ENCODE measurements around the gene TMEM186. TPM values are rescaled to one million over a fixed set of nuclear protein-coding genes. Genes with fewer than 3 reads are reported as not detected.
"Not testable (repeated sequence)": the region's sequence is repeated elsewhere in the genome, so short reads cannot be mapped to it uniquely, and the experiment has no call there.

TMEM186 gene, protein sequence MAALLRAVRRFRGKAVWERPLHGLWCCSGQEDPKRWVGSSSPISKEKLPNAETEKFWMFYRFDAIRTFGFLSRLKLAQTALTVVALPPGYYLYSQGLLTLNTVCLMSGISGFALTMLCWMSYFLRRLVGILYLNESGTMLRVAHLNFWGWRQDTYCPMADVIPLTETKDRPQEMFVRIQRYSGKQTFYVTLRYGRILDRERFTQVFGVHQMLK
- total RNA-seq (1 to 10 TPM; 8.8 to 9.8 TPM), polyA plus RNA-seq (ENCODE audit: insufficient read length in 6 of 6) (10 to 100 TPM; 11.4 to 15.6 (median 12.9) TPM)
- long read RNA-seq, donor 1, transcript TMEM186-201 (2 exons, 1,448 nt) = major isoform, 6 of 6 reads
- long read RNA-seq, donor 1, partial matches to known transcripts = 0 of 6 reads
- long read RNA-seq, donor 1, other reads (novel, unspliced or antisense) = 0 of 6 reads
- long read RNA-seq, donor 2, partial matches to known transcripts = 0 of 3 reads
- long read RNA-seq, donor 2, other reads (novel, unspliced or antisense) = 0 of 3 reads
- long read RNA-seq, donor 3, partial matches to known transcripts = 0 of 3 reads
- long read RNA-seq, donor 3, other reads (novel, unspliced or antisense) = 0 of 3 reads
- long read RNA-seq, donor 4, partial matches to known transcripts = 0 of 7 reads
- long read RNA-seq, donor 4, other reads (novel, unspliced or antisense) = 3 of 7 reads
- long read RNA-seq, donor 5, partial matches to known transcripts = 10 of 14 reads
- long read RNA-seq, donor 5, other reads (novel, unspliced or antisense) = 0 of 14 reads
- long read RNA-seq, donor 6, transcript TMEM186-201 (2 exons, 1,448 nt) = major isoform, 5 of 5 reads
- long read RNA-seq, donor 6, partial matches to known transcripts = 0 of 5 reads
- long read RNA-seq, donor 6, other reads (novel, unspliced or antisense) = 0 of 5 reads
- long read RNA-seq, donor 7 = 0 reads
- long read RNA-seq, donor 8, partial matches to known transcripts = 0 of 3 reads
- long read RNA-seq, donor 8, other reads (novel, unspliced or antisense) = 0 of 3 reads
- long read RNA-seq, donor 9 = 0 reads
- long read RNA-seq, donor 10, transcript TMEM186-201 (2 exons, 1,448 nt) = major isoform, 11 of 14 reads
- long read RNA-seq, donor 10, partial matches to known transcripts = 0 of 14 reads
- long read RNA-seq, donor 10, other reads (novel, unspliced or antisense) = 3 of 14 reads
- long read RNA-seq, donor 11 = 0 reads
- long read RNA-seq, donor 12, partial matches to known transcripts = 0 of 2 reads
- long read RNA-seq, donor 12, other reads (novel, unspliced or antisense) = 0 of 2 reads

- H3K27ac ChIP-seq = peak within 1 kb of the TSS; percentile 71 to 81
- H3K36me3 ChIP-seq = peaks cover 0 to 27% of the 10 kb centered on the region in 2 donors
- no peaks in the 10 kb centered on the region for H3K27me3 ChIP-seq
- H3K9me3 ChIP-seq = no peaks in the 10 kb centered on the region
- TF ChIP-seq, protein P1, sequence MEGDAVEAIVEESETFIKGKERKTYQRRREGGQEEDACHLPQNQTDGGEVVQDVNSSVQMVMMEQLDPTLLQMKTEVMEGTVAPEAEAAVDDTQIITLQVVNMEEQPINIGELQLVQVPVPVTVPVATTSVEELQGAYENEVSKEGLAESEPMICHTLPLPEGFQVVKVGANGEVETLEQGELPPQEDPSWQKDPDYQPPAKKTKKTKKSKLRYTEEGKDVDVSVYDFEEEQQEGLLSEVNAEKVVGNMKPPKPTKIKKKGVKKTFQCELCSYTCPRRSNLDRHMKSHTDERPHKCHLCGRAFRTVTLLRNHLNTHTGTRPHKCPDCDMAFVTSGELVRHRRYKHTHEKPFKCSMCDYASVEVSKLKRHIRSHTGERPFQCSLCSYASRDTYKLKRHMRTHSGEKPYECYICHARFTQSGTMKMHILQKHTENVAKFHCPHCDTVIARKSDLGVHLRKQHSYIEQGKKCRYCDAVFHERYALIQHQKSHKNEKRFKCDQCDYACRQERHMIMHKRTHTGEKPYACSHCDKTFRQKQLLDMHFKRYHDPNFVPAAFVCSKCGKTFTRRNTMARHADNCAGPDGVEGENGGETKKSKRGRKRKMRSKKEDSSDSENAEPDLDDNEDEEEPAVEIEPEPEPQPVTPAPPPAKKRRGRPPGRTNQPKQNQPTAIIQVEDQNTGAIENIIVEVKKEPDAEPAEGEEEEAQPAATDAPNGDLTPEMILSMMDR (IDR thresholded peaks at IDR 0.05) = no peak
- peaks cover 19 to 44% of the 10 kb centered on the region in 2 donors for H3K4me1 ChIP-seq
- intact Hi-C loops (cut with DNase I) = loop anchor here in 1 of 2 donors (10.0 kb wide), 1 partner anchor 133 kb away; no protein-coding TSS in a partner anchor
- peak within 1 kb of the TSS; percentile 78 to 100 for H3K4me3 ChIP-seq
- DNase-seq (peak; percentile 90 to 99 (median 98)), ATAC-seq (peak; percentile 99)
These were observed at the start of gene TMEM186, which contains the start of gene PMM2 for GRCh38 chr16:8797364-8798173. Gene TMEM186 (minus strand): TSS chr16:8797639. CDS start chr16:8797614, 25 bp downstream. Gene PMM2 (plus strand): TSS chr16:8797839. CDS start chr16:8797883, 44 bp downstream.

DNA sequence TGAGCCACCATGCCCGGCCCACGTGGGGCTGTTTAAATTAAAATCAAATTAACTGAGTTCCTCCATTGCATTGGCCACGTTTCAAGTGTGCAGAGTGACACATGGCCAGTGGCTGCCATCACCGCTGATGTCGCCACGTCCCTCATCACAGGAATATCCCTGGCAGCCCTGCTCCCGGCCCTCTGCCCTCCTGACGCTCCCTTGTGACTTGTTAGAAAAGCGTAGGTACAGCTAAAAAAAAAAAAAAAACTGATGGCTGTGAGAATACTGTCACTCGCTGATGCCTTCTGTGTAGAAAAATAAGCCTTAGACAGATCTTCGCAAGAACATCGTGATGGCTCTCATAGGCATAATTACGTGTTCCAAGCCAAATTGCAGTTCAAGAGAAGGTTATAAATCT is 49.7 kb upstream of the TMEM186 start:
- intact Hi-C loops (cut with DNase I) = no loop called here
- TF ChIP-seq, protein P1 (IDR thresholded peaks at IDR 0.05) = no peak
- no peaks in the 10 kb centered on the region for H3K27me3 ChIP-seq
- no peak overlapping the region for H3K4me3 ChIP-seq
- H3K4me1 ChIP-seq = peaks cover 0 to 32% of the 10 kb centered on the region in 2 donors
- no peak overlapping the region for H3K27ac ChIP-seq
- peaks cover 0 to 61% of the 10 kb centered on the region in 2 donors for H3K36me3 ChIP-seq
- ATAC-seq (no peak), DNase-seq (no peak)
- H3K9me3 ChIP-seq = no peaks in the 10 kb centered on the region

- Histone ChIP-seq H3K27ac (no peak overlapping the region), H3K27me3 (no peaks in the 10 kb centered on the region), H3K4me1 (peaks cover 0 to 28% of the 10 kb centered on the region in 2 donors), H3K9me3 (no peaks in the 10 kb centered on the region), H3K4me3 (no peak overlapping the region), H3K36me3 (peaks cover 0 to 55% of the 10 kb centered on the region in 2 donors)
- ATAC-seq (no peak), DNase-seq (no peak)
- TF ChIP-seq, protein P1 (IDR thresholded peaks at IDR 0.05) = no peak
- intact Hi-C loops (cut with DNase I) = no loop called here
These were observed 49.0 kb upstream of the TMEM186 start for GRCh38 chr16:8846401-8846932.

GRCh38 chr16:8845699-8846298 is 48.4 kb upstream of the TMEM186 start:
- intact Hi-C loops (cut with DNase I) = no loop called here
- Histone ChIP-seq H3K27ac (no peak overlapping the region), H3K27me3 (no peaks in the 10 kb centered on the region), H3K9me3 (no peaks in the 10 kb centered on the region), H3K36me3 (peaks cover 0 to 49% of the 10 kb centered on the region in 2 donors), H3K4me1 (peaks cover 0 to 22% of the 10 kb centered on the region in 2 donors), H3K4me3 (no peak overlapping the region)
- DNase-seq (no peak), ATAC-seq (no peak)
- TF ChIP-seq, protein P1 (IDR thresholded peaks at IDR 0.05) = no peak

- not testable (repeated sequence) for DNase-seq, H3K4me3 ChIP-seq
These were observed 45.9 kb upstream of the TMEM186 start for GRCh38 chr16:8843296-8843695.

GRCh38 chr16:8842016-8842415 is 44.6 kb upstream of the TMEM186 start:
- H3K36me3 ChIP-seq = peaks cover 0 to 11% of the 10 kb centered on the region in 2 donors
- H3K27me3 ChIP-seq; ATAC-seq; H3K4me3 ChIP-seq; intact Hi-C loops (cut with DNase I); DNase-seq; H3K4me1 ChIP-seq; H3K9me3 ChIP-seq; H3K27ac ChIP-seq: not testable (repeated sequence)

More at GRCh38 chr16:8843296-8843695, 45.9 kb upstream of the TMEM186 start:
- ATAC-seq; H3K4me1 ChIP-seq; H3K27ac ChIP-seq; intact Hi-C loops (cut with DNase I); H3K9me3 ChIP-seq; H3K27me3 ChIP-seq: not testable (repeated sequence)
- peaks cover 0 to 23% of the 10 kb centered on the region in 2 donors for H3K36me3 ChIP-seq
